ENCODE data around the gene YES1.
A peak's percentile ranks its signal among the peaks of the same experiment; 100 is the strongest.
"Not testable (repeated sequence)": the region's sequence is repeated elsewhere in the genome, so short reads cannot be mapped to it uniquely, and the experiment has no call there.

YES1 gene

GRCh38 chr18:778194-778927 lies 33.7 kb downstream of the YES1 start:
- DNase-seq: no peak

GRCh38 chr18:777021-777420 lies 35.0 kb downstream of the YES1 start:
- no peak for DNase-seq

GRCh38 chr18:776044-776443 lies 36.0 kb downstream of the YES1 start:
- not testable (repeated sequence) for DNase-seq

GRCh38 chr18:774811-775210 lies 37.2 kb downstream of the YES1 start:
- no peak for DNase-seq

- no peak for DNase-seq
Measured at GRCh38 chr18:773980-774624, 37.9 kb downstream of the YES1 start.

GRCh38 chr18:770583-770961 lies 41.5 kb downstream of the YES1 start:
- no peak for DNase-seq

- no peak for DNase-seq
Measured at GRCh38 chr18:767961-768360, 44.1 kb downstream of the YES1 start.

- DNase-seq: no peak
Measured at GRCh38 chr18:767084-767882, 44.8 kb downstream of the YES1 start.

GRCh38 chr18:766550-766860 lies 45.5 kb downstream of the YES1 start:
- DNase-seq: no peak

GRCh38 chr18:765764-766549 lies 46.1 kb downstream of the YES1 start:
- DNase-seq: no peak

- not testable (repeated sequence) for DNase-seq
Measured at GRCh38 chr18:759864-760263, 52.2 kb downstream of the YES1 start.

GRCh38 chr18:755506-755905 lies 56.5 kb downstream of the YES1 start:
- no peak for DNase-seq

GRCh38 chr18:754656-755055 lies 57.4 kb downstream of the YES1 start:
- no peak for DNase-seq

GRCh38 chr18:750456-750855 lies 61.6 kb downstream of the YES1 start:
- no peak for DNase-seq

GRCh38 chr18:744832-745597 lies 67.0 kb downstream of the YES1 start:
- no peak for DNase-seq

GRCh38 chr18:741931-742512 lies 70.0 kb downstream of the YES1 start:
- peak; percentile 45 for DNase-seq

- DNase-seq: no peak
Measured at GRCh38 chr18:732371-732770, 79.7 kb downstream of the YES1 start.

- DNase-seq: no peak
Measured at GRCh38 chr18:731185-731584, 80.9 kb downstream of the YES1 start.

GRCh38 chr18:730692-731091 lies 81.3 kb downstream of the YES1 start:
- no peak for DNase-seq

GRCh38 chr18:730120-730519 lies 81.9 kb downstream of the YES1 start:
- peak; percentile 18 for DNase-seq

- no peak for DNase-seq
Measured at GRCh38 chr18:725646-726045, 86.4 kb downstream of the YES1 start.

GRCh38 chr18:723541-724080 lies 88.4 kb downstream of the YES1 start:
- DNase-seq: no peak

Measured in RPMI8226 (cell line).